GM19438 (cell line): ENCODE results near the gene PTPA.
"Not testable (repeated sequence)": the region's sequence is repeated elsewhere in the genome, so short reads cannot be mapped to it uniquely, and the experiment has no call there.

Experiments used
- ATAC-seq: cut with Tn5 transposase; IDR thresholded peaks from one replicate; pipeline ENCODE4 v1.9.1; 2021; ENCODE audit warnings: low read depth; ENCODE audit not compliant: unreplicated experiment

The PTPA gene

GRCh38 chr9:129150672-129151211 lies 39.5 kb downstream of the PTPA start:
- no peak for ATAC-seq

- no peak for ATAC-seq
These were observed 40.3 kb downstream of the PTPA start for GRCh38 chr9:129151469-129151868.

DNA sequence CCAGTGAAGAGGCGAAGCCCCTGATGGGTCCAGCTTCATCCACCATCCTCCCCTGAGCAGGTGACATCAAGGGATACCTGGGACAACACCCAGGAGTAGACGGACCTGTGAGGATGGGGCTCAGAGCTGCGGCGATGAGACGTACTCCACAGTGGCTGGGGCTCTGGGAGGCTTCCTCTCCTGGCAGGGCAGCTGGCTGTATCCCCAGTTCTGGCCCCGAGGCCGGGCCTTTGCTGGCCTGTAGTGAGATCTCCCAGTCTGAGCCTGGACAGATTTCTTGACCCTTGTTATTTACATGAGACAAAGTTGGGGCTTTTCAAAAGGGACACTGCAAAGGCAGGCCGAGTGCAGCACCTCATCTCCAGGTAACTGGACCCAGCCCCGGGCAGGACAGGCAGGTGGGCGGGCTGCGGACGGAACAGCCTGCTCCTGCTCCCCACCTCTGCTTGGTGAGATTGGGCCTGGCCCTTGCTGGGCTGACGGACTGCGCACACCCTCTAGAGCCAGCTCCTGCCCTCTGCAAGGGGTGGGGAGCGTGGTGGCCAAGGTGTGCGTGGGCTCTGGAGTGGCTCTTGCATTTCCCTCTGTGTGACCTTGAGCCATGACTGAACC lies 43.8 kb downstream of the PTPA start:
- no peak for ATAC-seq

- no peak for ATAC-seq
These were observed 44.9 kb downstream of the PTPA start for GRCh38 chr9:129156163-129156562.

GRCh38 chr9:129160712-129161533 lies 49.7 kb downstream of the PTPA start:
- no peak for ATAC-seq

- ATAC-seq = no peak
These were observed 50.3 kb downstream of the PTPA start for GRCh38 chr9:129161534-129161837.

DNA sequence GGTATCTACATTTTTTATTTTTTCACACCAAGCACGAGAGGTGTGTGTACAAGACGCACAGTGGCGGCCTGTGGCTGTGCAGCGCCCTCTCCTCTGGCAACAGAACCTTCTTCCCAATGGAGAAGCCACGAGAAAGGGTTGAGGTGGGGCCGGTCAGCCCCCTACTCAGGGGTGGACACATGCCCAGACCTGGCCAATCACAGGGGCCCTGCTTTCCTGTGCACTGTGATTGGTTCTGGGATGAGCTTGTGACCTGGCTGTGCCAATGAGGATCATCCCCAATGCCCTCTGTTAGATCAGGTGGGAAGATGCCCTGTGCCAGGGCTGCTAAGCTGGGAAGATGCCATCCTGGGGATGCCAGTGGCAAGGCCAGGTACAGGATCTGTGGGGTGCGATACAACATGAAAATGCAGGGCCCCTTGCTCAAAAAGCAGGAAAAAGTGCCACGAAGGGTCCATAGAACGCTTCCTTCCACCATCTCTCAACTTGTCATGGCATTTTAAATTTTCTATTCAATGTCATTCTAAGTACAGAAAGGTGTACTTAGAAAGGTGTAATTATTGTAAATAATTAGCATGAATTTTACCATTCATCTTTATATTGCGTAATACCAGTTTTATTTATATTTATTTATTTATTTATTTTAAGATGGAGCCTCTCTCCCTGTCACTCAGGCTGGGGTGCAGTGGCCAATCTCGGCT lies 51.4 kb downstream of the PTPA start:
- no peak for ATAC-seq

- ATAC-seq = not testable (repeated sequence)
These were observed 52.0 kb downstream of the PTPA start for GRCh38 chr9:129163198-129163670.

DNA sequence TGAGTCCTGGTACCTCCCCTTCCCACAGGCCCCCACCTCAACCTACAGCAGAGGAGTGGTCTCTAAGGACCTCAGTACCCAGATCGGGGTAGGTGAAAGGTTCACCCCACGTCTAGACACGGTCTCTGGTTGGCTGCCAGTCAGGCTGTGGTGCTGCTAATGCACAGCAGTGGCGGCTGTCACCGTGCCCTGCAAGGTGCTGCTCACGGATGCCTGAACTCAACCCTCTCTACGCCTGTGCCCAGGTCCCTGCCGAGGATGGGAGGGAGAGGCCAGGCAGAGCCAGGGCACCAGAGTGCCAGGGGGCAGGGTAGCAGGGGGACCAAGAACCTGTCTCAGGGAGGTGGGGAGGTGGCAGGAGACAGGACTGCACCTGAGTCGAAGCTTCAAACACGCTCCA lies 52.5 kb downstream of the PTPA start:
- no peak for ATAC-seq

- no peak for ATAC-seq
These were observed 53.2 kb downstream of the PTPA start for GRCh38 chr9:129164246-129164930.

- ATAC-seq = no peak
These were observed 54.0 kb downstream of the PTPA start for GRCh38 chr9:129165198-129165597.

DNA sequence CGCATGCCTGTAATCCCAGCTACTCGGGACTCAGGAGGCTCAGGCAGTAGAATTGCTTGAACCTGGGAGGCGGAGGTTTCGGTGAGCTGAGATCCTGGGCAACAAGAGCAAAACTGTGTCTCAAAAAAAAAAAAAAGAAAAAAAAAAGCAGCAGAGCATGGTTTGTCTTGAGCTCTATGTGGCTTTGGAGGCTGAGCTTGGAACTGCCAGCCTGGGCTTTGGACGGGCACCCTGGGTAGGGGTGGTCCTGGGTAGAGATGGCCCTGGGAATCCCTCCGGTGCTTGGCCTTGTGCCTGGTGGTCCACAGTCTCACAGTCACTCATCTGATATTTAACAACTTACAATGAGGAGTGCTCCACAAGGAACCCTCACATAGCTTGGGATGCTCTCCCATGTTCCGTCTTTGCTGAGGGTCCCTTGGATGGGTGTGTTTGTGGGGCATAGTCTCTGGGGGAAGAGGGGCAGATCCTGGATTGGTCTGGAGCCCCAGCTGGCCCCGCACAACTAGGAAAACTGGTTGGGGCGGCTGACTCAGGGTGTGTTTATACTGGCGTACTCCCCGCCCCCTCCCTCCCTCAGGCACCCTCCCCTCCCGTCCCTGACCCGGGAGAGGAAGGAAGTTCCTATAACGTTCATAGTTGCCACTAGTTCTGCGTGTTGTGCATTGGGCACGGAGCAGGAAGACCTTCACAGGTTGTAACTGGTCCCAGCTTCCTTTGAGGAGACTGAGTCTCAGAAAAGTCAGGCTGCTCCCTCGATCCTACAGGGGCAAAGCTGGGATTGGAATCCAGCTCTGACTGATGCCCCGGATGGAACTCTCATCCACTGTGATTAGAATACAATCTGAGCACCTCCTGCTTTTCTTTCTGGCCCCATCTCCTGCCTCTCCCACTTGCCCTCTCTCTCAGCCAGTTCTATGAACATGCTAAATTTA lies 55.7 kb downstream of the PTPA start:
- no peak for ATAC-seq

DNA sequence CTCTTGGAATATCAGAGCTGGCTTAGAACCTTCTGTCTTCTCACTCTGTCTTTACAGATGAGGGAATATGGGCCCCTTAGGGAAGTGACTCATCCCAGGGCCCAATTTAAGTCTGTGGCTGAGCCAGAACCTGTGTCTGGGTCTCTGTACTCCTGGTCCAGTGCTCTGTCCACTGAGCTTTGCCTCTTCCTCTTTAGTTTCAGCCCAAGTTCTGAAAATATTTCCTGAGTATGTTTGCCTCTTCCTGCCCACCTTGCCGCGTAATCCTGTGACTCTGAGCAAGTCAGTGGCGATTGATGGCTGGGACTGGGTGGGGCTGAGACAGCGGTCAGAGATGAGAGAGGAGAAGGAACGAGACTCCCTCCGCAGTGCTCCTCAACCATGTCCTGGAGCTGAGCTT lies 59.0 kb downstream of the PTPA start:
- ATAC-seq = no peak

DNA sequence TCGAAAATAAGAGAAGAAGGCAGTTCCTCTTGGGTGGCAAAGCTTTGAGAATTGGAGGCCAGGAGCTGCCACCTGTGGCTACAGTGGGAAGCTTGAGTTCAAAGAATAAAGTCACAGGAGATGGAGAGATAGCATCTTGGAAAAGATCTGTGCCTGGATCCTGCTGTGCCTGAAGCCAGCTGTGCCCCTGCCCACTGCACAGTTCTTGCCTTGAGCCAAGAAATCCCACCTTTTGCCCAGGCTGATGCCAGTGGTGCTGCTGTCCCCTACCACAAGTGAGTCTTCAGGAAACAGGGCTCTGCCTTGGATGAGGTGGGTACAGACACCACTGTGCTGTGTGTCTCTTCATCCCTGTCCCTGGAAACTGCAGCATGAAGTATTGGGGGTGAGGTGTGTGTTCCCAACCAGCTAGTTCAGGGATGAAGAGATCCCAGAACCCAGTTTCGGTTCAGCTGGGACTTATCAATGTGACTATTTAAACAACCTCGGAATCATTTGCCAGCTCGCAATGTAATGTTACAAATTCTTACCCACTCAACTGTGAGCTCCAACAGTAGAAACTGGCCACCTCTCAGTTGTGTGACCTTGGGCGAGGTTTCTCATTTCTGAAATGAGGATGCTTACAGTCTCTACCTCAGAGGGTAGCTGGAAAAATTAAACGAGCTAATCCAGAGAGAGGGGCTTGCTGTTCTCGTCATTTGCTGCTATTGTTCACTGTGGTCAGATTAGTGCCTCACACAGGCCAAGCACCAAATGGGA lies 61.0 kb downstream of the PTPA start:
- no peak for ATAC-seq

DNA sequence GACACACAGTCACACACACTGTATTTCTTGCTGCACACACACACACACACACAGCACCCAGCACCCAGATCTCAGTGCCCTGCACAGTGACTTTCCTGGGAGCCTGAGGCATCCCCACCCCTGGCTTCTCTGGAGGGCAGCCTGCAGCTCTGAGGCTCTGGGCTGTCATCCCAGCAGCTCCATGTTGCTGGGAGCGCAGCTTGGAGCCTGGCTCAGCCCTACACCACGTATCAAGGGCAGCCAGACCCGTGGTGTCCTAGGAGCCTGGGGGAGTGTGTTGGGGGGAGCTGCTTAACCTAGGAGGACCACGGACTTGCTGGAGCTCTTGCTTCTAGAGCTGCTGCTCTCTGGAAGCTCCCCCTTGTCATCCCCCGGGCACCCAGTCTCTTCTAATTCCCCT lies 61.6 kb downstream of the PTPA start:
- ATAC-seq = no peak

- ATAC-seq = no peak
These were observed 62.3 kb downstream of the PTPA start for GRCh38 chr9:129173296-129174101.

- no peak for ATAC-seq
These were observed 63.0 kb downstream of the PTPA start for GRCh38 chr9:129174102-129174723.
